ENCODE measurements around the gene TMEM175.
"Not testable (repeated sequence)": the region's sequence is repeated elsewhere in the genome, so short reads cannot be mapped to it uniquely, and the experiment has no call there.

TMEM175 gene

GRCh38 chr4:924107-925096 lies 7.9 kb upstream of the TMEM175 start:
- no peak overlapping the region for H3K4me3 ChIP-seq (ENCODE audit: low read depth, low read length)
- peak; percentile 57 for DNase-seq (ENCODE audit: low read depth)
- TF ChIP-seq, protein P1, sequence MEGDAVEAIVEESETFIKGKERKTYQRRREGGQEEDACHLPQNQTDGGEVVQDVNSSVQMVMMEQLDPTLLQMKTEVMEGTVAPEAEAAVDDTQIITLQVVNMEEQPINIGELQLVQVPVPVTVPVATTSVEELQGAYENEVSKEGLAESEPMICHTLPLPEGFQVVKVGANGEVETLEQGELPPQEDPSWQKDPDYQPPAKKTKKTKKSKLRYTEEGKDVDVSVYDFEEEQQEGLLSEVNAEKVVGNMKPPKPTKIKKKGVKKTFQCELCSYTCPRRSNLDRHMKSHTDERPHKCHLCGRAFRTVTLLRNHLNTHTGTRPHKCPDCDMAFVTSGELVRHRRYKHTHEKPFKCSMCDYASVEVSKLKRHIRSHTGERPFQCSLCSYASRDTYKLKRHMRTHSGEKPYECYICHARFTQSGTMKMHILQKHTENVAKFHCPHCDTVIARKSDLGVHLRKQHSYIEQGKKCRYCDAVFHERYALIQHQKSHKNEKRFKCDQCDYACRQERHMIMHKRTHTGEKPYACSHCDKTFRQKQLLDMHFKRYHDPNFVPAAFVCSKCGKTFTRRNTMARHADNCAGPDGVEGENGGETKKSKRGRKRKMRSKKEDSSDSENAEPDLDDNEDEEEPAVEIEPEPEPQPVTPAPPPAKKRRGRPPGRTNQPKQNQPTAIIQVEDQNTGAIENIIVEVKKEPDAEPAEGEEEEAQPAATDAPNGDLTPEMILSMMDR (IDR thresholded peaks at IDR 0.05; ENCODE audit: low read depth, low read length, missing control alignments), result no peak

DNA sequence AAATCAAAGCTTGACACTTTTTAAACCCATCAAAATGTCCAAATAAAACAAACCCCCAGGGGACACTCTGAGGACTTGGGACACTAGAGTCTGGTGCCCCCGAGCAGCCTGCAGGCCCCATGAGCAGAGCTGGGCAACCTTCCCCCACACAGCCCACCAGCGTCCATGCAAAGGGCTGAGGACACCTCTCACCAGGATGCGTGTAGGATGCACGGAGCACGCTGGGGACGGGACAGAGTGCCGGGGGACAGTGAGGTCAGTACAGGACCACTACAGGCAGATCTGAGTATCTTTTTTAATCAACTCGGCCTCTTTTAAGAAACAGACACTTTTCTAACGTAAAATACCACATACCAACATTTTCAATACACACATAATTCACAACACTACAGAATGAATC lies 7.1 kb upstream of the TMEM175 start:
- DNase-seq (ENCODE audit: low read depth), result no peak
- TF ChIP-seq, protein P1 (IDR thresholded peaks at IDR 0.05; ENCODE audit: low read depth, low read length, missing control alignments), result no peak
- no peak overlapping the region for H3K4me3 ChIP-seq (ENCODE audit: low read depth, low read length)

DNA sequence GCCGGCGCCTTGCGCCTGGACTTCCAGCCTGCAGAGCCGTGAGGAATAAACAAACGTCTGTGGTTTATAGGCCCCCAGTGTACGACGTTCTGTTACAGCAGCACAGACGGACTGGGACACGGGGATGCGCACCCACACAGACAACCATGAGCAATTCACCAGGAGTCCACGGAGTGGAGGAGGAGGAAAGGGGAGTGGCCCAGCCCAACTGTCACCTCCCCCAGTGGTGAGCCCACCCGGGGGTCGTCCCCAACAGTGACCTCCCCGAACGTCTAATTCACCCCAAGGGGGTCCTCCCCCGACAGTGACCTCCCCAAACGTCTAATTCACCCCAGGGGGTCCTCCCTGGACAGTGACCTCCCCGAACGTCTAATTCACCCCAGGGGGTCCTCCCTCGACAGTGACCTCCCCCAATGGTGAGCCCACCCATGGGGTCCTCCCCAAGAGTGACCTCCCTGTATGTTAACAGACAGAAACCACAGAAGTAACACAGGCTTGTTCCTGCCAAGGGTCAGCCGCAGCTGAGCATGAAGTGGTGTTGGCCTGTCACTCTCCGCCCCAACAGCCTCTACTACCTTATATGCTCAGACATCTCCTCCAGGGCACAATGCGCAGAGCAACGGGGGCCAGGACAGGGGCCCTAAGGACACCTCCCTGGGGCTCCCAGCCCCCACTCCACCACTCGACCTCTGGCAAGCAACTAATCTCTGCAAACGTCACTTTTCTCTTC lies 6.3 kb upstream of the TMEM175 start:
- DNase-seq (ENCODE audit: low read depth), result no peak
- TF ChIP-seq, protein P1 (IDR thresholded peaks at IDR 0.05; ENCODE audit: low read depth, low read length, missing control alignments), result no peak
- H3K4me3 ChIP-seq (ENCODE audit: low read depth, low read length), result no peak overlapping the region

DNA sequence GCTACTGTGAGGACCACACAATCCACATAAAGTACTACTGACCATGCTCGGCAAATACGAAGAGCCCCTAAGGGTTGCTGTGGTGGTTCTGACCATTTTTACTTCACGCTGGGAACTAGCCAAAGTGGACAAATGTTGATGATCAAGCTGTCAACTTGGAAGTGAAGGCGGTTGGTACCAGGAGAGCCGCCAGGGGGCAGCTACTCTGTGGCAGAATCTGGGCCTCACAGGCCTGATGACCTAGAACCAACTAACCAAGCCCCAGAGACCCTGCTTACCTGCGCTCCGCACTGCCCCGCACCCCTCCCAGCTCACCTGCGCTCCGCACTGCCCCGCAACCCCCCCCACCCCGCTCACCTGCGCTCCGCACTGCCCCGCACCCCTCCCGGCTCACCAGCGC lies 5.7 kb upstream of the TMEM175 start:
- TF ChIP-seq, protein P1 (IDR thresholded peaks at IDR 0.05; ENCODE audit: low read depth, low read length, missing control alignments), result peak; percentile 56
- no peak for DNase-seq (ENCODE audit: low read depth)
- no peak overlapping the region for H3K4me3 ChIP-seq (ENCODE audit: low read depth, low read length)

- not testable (repeated sequence) for DNase-seq (ENCODE audit: low read depth); H3K4me3 ChIP-seq (ENCODE audit: low read depth, low read length)
Observed at GRCh38 chr4:927566-927965, 4.7 kb upstream of the TMEM175 start.

DNA sequence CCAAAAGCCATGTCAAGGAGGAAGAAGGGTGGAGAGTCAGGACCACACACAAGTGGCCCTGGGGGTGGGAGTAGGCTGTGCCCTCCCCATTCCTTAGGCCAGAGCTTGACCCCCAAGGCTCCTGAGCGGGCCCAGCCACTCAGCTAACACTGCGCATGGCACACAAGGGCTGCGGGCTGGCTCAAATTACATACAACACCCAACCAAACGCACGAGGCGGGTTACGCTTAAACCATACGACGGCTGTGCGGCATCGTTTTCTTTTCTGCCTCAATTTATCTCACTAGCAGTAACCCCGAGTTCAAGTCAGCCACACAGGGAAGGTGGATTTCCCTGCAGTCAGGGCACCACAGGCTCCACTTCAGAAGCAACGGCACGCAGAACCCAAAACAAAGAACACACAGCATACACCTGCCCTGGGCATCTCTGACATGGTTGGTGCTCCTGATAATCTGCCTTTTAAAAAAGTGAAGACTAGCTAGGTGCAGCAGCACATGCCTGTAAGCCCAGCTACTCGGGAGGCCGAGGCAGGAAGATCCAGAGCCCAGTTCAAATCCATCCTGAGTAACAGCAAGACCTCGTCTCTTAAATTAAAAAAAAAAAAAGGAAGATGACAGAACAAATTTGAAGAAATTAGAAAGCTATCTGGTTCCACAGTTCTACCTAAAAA lies 3.0 kb upstream of the TMEM175 start:
- TF ChIP-seq, protein P1 (IDR thresholded peaks at IDR 0.05; ENCODE audit: low read depth, low read length, missing control alignments), result no peak
- DNase-seq (ENCODE audit: low read depth), result no peak
- no peak overlapping the region for H3K4me3 ChIP-seq (ENCODE audit: low read depth, low read length)

DNA sequence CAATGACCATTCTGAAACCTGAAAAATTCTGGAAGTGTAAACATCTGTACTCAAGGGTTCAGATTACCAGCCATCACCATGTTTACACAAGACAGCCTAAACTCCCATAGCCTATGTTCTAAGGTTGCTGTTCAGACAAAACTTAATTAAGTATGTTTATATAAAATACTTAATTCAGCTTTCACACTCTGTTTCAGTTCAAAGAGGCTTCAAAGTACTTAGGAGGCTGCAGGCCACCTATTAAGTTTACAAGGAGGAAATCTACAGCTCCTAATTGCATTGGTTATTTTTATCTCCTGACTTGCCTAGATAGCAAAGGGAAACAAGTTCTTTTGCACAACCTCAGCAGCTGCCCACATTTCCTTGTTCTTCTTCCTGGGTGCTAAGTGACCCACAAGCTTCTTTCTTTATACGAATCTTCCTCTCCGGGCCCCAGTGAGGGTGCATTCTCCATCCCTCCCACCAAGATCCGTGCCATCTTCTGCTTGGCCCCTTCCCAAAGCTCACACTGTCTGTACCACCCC lies 2.2 kb upstream of the TMEM175 start:
- TF ChIP-seq, protein P1 (IDR thresholded peaks at IDR 0.05; ENCODE audit: low read depth, low read length, missing control alignments), result no peak
- no peak for DNase-seq (ENCODE audit: low read depth)
- H3K4me3 ChIP-seq (ENCODE audit: low read depth, low read length), result peak overlapping the region; percentile 9; the same call in 1 of the 2 replicates
